Stimulated activated CD8-positive, alpha-beta memory T cell treated with anti-CD3 and anti-CD28 coated beads, Interleukin-15, amount 100 ng/mL, for 1 hour (primary cell): Measurements from ENCODE around the gene SUMF1.
A peak's percentile ranks its signal among the peaks of the same experiment; 100 is the strongest.

Source experiments
- DNase-seq: peaks from one replicate; pipeline ENCODE4 v3.0.0-alpha.2; 2020; ENCODE audit warnings: low read depth

The SUMF1 gene

DNA sequence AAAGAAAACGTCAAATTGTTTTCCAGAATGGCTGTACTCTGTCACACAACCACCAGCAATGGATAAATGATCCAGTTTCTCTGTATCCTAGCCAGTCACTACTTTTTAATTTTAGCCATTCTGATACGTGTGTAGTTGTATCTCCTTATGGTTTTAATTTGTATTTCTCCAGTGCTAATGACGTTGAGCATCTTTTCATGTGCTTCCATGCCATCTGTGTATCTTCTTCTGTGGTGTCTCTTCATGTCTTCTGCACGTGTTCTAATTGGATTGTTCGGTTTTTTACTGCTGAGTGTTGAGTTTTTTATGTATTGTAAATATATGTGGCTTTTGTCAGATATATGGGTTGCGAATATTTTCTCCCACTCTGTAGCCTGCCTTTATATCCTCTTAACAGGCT, 81.9 kb downstream of the SUMF1 start:
- DNase-seq, result no peak

DNA sequence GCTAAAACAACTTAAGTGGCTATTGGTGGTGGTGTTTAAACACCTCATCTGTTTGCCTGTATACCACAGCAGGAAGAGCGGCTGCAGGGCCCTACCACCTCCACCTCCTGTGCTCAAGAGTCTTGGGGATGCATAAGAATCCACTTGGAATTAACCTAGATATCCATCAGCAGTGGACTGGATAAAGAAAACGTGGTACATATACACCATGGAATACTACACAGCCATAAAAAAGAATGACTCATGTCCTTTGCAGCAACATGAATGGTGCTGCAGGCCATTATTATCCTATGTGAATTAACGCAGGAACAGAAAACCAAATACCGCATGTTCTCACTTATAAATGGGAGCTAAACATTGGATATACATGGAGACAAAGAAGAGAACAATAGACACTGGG, 87.1 kb downstream of the SUMF1 start:
- DNase-seq, result no peak

DNA sequence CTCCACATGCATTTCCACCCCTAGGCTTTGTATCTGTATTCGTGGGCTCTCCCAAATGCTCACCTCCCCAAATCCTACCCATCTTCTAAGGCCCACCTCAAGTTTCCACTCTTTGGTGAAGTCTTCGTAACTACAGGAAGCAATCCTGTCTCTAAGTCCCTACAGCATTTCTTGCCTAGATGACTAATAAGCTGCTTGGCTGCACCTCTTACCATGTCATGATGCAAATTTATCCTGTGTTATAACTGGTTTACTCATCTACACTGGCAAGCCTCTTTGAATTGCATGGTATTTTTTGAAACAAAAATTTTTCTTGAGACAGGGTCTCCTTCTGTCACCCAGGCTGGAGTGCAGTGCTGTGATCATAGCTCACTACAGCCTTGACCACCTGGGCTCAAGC, 90.6 kb downstream of the SUMF1 start:
- no peak for DNase-seq

GRCh38 chr3:4375911-4376310, 91.2 kb downstream of the SUMF1 start:
- DNase-seq, result no peak

GRCh38 chr3:4373669-4374068, 93.4 kb downstream of the SUMF1 start:
- no peak for DNase-seq

DNA sequence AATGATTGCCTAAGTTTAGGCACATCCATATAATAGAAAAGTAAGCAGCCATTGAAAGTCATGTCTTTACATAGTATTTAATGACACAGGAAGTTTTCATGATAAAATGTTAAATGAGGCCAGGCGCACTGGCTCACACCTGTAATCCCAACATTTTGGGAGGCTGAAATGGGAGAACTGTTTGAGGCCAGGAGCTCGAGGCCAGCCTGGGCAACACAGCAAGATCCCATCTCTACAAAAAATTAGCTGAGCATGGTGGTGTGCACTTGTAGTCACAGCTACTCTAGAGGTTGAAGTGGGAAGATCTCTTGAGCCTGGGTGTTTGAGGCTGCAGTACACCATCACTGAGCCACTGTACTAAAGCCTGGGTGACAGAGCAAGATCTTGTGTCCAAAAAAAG, 104.5 kb downstream of the SUMF1 start:
- DNase-seq, result no peak

- DNase-seq, result no peak
These were observed 106.3 kb downstream of the SUMF1 start for GRCh38 chr3:4360817-4361216.

- no peak for DNase-seq
These were observed 107.1 kb downstream of the SUMF1 start for GRCh38 chr3:4359805-4360502.

- DNase-seq, result no peak
These were observed 108.8 kb downstream of the SUMF1 start for GRCh38 chr3:4358273-4358672.

- no peak for DNase-seq
These were observed 110.3 kb downstream of the SUMF1 start for GRCh38 chr3:4356546-4357410.

- DNase-seq, result no peak
These were observed 110.9 kb downstream of the SUMF1 start for GRCh38 chr3:4356220-4356540.

DNA sequence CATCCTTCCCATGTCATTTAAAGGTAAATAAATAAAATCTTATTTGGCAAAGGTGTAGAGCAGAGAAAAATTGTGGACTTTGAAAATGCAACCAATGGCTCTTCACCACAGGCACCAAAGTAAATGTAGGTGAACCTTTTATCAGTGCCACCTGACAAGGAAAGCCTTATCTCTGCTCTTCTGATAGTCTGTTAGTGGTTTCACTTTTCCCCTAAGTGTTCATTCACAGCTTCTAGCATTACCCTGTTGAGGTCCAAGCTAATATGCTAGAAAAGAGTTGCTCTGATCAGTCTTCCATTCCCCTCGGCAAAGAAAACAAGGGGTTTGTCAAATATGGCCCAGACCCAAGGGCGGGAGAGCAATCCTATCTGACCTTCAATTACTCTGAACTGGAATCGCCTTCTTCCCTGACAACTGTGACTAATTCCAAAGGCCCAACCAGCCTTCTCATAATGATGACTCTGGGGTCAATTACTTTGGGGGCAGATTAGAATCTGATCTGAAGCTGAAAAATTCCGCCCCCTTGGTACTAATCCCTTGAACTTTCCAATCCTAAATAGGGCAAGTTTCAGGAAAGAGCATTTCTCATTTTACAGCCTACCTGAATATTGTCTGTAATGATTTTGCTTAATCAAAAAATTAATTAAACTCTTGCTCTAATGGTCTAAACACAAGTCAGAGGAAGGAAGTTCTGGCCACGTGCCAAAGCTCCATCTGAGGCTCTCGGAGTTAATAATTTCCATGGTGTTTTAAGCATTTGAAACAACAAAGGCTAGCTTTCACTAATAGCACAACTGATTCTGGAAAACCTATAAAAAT, 111.5 kb downstream of the SUMF1 start:
- no peak for DNase-seq

DNA sequence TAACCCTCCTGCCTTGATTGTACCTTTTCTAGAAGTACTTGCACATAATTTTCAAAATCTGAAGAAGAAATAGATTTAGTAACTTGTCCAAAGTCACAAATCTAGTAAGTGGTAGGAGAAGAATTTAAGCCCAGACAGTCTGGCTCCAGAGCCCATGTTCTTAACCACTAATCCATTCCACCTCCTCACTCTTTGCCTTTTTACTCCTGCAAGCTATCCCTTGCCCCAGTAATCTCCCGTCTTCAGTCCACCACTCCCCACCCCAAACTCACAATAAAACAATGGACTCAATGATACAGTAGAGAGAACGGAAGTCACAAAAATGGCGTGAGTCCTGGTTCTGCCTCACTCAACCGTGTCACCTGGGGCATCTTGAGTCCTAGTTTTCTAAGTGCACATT, 115.2 kb downstream of the SUMF1 start:
- DNase-seq, result no peak

- no peak for DNase-seq
These were observed 115.8 kb downstream of the SUMF1 start for GRCh38 chr3:4351164-4351855.

DNA sequence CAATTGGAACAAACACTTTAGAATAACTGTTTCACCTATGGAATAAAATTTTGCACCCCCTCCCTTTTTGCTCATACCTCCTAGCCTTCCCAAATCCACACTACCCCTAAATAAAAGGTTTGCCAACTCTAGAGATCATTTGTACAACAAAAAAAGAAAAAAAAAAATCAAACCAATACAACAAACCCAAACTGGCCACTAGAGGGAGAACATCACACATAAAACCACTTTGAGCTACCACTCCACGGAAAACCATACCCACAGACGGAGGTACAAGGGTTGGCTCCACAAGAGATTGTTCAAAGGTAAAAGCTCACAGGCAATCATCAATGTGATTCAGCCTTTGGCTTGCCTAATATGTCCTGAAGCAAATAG, 116.3 kb downstream of the SUMF1 start:
- peak; percentile 4 for DNase-seq

GRCh38 chr3:4343258-4343657, 123.8 kb downstream of the SUMF1 start:
- DNase-seq, result no peak

DNA sequence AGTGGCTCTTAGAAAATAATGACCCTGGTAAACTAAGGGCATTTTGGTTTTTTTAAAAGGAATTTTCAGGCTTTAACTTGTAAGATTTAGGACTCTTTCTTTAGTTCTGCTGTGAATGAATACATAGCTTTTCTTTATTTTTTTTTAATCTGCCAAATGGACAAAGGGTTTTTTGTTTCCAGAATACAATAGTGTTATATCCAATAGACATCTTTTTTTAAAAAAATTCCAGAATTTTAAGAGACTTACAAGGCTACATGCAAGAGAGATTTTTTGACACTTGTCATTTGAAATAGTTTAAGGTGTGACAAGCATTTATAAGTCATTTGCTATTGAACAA, 125.8 kb downstream of the SUMF1 start:
- DNase-seq, result no peak

GRCh38 chr3:4340411-4341335, 126.4 kb downstream of the SUMF1 start:
- DNase-seq, result no peak

- DNase-seq, result no peak
These were observed 127.0 kb downstream of the SUMF1 start for GRCh38 chr3:4340077-4340410.

DNA sequence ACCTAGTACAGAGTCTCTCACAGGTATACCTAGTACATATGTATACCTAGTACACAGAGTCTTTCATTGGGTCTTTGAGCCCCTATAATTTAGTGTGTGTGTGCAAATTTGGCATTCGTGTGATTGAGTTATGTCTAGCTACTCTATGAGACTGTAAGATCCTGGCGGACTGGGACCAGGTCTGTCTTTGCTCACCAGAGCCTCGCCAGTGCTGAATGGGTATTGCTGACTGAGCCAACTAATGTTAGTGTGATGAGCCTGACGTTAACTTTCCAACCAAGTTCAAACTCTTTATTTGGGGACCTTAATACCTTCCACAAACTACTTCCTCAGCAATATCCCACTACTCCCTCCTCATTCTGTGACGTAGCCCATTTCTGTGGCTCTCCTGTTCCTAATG, 128.3 kb downstream of the SUMF1 start:
- no peak for DNase-seq

DNA sequence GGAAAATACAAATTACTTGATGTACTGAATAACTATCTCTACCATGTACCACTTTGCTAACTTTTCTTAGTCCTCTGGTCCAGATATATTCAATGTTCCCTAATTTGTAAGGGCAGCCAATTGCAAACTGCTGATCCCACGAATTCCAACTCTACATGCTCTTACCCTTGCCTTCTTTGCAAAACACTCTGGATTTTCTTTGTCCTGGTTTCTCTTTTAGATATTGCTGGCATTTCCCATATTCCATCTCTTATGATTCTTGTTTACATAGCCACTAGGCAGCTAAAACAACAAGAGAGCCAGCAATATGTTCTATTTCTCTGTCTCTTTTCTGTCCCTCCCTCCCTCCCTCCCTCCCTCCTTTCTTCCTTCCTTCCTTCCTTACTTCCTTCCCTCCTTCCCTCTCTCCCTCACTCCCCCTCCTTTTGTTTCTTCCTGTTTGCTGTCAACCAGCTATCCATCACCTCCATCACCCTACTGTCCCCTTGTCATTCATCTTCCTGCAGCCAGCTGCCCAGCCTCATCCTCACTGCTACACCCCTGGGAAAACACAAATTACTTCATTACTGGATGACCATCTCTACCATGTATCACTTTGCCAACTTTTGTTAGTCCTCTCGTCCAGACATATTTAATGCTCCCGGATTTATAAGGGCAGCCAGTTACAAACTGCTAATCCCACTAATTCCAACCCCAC, 130.1 kb downstream of the SUMF1 start:
- no peak for DNase-seq
